Ureter (tissue), 1 donor: ENCODE results near the gene TFF2. TPM values are rescaled to one million over a fixed set of nuclear protein-coding genes. Genes with fewer than 3 reads are reported as not detected.

ENCODE experiments used
- DNase-seq: peaks from one replicate; pipeline ENCODE4 v3.0.0-alpha.2; 2020; ENCODE audit warnings: low spot score
- total RNA-seq: library from RNA; stranded (reverse); gene quantifications from one replicate; pipeline ENCODE4 v1.2.4, GENCODE V29; 2023
- donor health status: DM: yes; HTN: yes; CAD: no.

TFF2 gene
- total RNA-seq, 1 donor from 2014 or later: not detected

DNA sequence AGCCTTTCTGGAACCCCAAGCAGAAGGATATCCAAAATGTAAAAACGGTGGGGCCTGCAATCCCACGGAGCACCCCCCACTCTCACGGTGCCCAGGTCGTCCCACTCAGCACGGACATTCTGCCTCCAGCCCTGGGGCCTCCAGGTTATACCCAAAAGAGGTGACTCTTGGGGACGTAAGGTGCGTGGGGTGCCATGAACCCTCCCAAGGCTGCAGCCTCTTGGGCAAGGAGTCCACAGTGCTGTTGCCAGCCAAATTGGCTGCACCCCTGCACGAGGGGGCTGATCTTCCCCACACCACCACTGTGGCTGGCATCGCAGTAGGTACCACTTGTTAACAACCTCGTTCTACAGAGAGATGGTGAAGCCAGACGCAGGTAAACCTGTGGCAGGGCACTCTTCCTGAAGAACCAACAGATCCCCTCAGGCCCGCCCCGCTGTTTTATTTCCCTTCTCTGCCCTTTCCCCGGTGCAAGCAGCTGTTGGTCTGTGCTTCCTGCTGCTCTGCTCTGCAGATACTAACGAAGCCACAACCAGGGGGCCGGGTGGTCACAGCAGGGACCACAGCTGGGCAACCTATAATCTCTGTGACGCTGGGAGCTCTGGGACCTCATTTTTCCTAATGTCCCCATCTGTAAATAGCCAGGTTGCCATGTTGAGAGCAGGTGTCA, 44.3 kb downstream of the TFF2 start:
- no peak for DNase-seq

GRCh38 chr21:42305707-42306147, 45.1 kb downstream of the TFF2 start:
- DNase-seq: no peak

DNA sequence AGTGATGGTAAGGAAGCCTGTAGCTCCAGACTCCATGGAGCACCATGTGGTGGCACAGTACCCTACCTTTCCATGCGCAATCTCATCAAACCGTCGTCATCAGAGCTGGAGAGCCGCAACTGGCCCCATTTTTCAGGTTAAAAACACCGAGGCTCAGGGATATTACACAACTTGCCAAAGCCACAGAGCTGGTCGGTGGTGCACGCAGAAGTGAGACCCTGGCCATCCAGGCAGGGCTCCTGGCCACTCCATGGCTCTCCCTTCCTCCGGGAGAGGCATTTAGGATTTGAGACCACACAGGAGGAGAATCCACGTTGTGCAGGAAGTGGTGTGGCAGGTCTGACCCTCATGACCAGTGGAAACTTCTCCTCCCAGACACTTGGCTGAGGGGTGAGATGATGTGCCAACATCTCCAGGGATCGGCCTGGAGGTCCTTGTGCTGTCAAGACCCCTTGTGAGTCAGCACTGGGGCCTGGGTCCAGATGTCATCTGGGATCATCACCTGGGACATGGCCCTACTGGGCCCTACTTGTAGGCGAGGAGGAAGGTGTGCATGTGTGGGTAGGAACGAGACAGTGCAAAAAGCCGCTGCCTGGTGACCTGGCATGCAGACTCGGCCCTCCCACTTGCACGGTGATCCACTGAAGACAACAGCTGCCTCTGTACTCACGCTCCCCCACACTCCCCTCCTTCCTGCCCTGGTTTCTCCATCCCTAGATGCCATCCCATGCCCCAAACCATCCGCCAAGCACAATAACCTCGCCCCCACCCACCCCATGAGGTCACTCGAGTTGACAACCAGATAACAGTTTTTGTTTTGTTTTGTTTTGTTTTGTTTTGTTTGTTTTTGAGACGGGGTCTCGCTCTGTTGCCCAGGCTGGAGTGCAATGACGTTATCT, 46.0 kb downstream of the TFF2 start:
- DNase-seq: no peak

- no peak for DNase-seq
These were observed 47.4 kb downstream of the TFF2 start for GRCh38 chr21:42303443-42303842.

DNA sequence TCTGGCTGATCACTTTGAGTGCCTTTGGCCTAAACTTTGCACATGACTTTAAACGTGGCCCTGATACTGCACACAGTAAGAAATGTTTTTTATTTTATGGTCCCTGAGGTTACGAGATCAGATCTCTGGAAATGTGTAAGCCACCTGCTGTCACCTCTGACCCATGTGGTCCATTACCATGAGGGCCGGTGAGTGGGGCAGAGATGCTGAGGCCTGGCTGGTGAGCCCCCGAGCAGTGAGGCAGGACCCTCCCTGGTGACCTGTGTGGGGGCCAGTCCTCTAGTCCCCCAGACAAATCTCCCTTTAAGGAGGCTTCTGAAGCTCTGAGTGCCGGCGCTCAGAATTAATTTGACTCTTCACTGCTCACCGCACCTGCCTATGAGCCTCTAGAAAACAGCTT, 48.0 kb downstream of the TFF2 start:
- no peak for DNase-seq

GRCh38 chr21:42302076-42302650, 48.6 kb downstream of the TFF2 start:
- no peak for DNase-seq

- DNase-seq: no peak
These were observed 49.3 kb downstream of the TFF2 start for GRCh38 chr21:42301371-42302075.

DNA sequence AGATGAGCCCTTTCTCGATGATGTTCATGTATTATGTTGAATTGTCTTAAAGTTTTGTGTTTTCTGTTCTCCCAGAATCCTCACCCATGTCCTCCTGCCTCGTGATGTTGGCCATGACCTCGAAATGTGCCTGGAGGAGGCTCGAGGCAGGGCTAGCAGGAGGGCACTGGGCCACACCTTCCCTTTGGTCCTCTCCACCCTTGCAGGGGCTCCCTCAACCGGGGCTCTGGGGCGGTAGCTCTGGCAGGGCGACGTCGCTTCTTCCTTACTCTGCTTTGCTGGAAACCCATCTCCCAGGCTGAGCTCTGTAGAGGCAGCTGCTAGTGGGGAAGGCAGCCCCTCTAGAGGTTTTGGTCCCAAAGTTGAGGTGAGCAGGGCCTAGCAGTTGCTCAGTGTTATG, 49.8 kb downstream of the TFF2 start:
- no peak for DNase-seq

- DNase-seq: no peak
These were observed 50.7 kb downstream of the TFF2 start for GRCh38 chr21:42300045-42300583.

DNA sequence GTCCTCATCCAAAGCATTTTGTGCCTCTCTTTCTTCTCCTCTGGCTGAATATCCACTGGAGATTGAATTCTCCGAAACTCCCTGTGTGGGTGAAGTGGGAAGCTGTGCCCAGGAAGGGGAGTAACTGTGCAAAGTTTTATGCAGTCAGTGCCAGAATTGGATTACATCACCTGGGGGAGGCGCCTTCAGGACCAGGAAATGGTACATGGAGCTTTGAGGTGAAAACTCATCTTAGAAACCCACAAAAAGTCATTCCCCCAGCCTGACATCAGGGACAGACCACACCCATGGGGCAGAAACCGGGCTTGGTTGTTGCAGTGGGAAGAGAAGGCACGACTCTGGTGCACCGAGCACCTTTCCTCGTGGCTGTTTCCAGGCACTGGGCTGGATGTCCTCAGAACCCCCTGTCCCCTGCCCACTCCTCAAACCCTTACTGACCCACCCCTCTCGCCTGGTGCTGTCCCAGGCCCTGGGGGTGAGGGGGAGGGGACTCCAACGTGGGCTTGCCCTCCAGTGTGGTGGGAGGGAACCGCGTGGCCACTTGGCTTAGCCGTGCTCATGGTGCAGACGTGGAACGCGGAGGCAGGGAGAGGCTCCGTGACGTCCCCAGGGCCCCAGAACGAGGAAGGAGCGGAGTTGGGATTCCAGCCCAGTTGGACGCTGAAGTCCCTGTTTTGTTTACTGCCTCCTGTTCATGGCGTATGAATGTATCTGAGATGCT, 51.3 kb downstream of the TFF2 start:
- no peak for DNase-seq

DNA sequence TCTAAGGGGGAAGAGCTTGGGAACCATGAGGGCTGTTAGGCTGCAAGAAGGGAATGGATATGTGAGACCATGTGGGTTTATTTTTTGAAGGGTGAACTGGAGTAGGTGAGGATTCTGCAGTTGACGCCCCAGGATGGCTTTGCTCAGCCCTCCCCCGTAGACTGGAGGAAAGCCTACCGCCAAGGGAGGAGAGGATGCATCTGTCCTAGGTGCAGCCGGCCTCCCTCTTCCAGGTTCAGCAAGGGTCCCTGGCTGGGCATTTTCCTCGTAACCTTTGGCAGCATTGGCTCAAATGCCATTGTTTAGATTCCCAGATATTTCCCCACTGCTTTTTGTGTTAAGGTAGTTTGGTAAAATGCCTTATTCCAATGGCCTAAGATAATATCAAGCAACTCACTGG, 52.1 kb downstream of the TFF2 start:
- DNase-seq: no peak

GRCh38 chr21:42298237-42298636, 52.6 kb downstream of the TFF2 start:
- DNase-seq: no peak

- DNase-seq: no peak
These were observed 53.4 kb downstream of the TFF2 start for GRCh38 chr21:42297377-42297776.

DNA sequence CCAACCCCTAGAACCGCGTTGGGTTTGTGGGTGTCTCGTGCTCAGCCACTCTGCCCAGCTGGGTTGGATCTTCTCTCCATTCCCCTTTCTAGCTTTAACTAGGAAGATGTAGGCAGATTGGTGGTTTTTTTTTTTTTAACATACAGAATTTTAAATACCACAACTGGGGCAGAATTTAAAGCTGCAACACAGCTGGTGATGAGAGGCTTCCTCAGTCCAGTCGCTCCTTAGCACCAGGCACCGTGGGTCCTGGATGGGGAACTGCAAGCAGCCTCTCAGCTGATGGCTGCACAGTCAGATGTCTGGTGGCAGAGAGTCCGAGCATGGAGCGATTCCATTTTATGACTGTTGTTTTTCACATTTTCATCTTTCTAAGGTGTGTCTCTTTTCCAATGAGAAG, 54.3 kb downstream of the TFF2 start:
- no peak for DNase-seq

Other genes with a start within 250 kb of the TFF2 start
- 20.1 TPM for gene ABCG1, start 131.9 kb downstream of the TFF2 start, total RNA-seq
- gene TFF3, start 35.6 kb downstream of the TFF2 start, total RNA-seq: 3.0 TPM
- 2.6 TPM for gene TFF1, start 15.5 kb upstream of the TFF2 start, total RNA-seq
- 1.7 TPM for gene TMPRSS3, start 45.1 kb upstream of the TFF2 start, total RNA-seq
- 1.4 TPM for gene UBASH3A, start 52.9 kb upstream of the TFF2 start, total RNA-seq
- 7.8 TPM for gene RSPH1, start 145.2 kb upstream of the TFF2 start, total RNA-seq
- 48.0 TPM for gene SLC37A1, start 162.9 kb upstream of the TFF2 start, total RNA-seq